HL-60 (cell line): ENCODE data around the gene DNAAF9.

Source experiments
- SPI1 ChIP-seq: IDR thresholded peaks from 2 replicates; pipeline ENCODE4 v1.6.1; 2012; ENCODE audit warnings: low read depth, mild to moderate bottlenecking, borderline replicate concordance
- TF ChIP-seq, protein P1 (sequence below): IDR thresholded peaks from one replicate; pipeline ENCODE4 v1.5.1; 2011; ENCODE audit warnings: low read length, control low read depth, inconsistent platforms; ENCODE audit not compliant: insufficient read depth

DNA sequence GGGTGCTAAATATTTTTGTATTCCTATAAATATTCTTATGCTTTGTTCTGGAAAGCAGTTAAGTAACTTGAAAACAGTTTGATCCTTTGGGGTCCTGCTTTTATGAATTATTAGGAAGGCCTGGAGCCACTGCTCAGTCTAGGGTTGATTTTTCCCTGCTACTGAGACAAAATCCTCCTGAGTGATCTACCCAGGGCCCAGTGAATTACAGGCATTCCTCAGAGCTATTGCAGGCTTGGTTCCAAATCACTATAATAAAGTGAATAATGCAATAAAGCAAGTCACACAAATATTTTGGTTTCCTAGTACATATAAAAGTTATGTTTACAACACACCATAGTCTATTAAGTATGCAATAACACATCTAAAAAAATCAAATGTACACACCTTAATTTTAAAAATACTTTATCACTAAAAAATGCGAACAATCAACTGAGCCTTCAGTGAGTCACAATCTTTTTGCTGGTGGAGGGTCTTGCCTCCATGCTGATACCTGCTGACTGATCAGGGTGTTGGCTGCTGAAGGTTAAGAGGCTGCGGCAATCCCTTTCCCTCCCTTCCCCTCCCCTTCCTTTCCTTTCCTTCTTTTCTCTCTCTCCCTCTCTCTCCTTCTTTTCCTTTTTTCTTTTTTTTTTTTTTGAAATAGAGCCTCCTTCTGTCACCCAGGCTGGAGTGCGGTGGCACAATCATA lies 43.0 kb downstream of the DNAAF9 start:
- TF ChIP-seq, protein P1, sequence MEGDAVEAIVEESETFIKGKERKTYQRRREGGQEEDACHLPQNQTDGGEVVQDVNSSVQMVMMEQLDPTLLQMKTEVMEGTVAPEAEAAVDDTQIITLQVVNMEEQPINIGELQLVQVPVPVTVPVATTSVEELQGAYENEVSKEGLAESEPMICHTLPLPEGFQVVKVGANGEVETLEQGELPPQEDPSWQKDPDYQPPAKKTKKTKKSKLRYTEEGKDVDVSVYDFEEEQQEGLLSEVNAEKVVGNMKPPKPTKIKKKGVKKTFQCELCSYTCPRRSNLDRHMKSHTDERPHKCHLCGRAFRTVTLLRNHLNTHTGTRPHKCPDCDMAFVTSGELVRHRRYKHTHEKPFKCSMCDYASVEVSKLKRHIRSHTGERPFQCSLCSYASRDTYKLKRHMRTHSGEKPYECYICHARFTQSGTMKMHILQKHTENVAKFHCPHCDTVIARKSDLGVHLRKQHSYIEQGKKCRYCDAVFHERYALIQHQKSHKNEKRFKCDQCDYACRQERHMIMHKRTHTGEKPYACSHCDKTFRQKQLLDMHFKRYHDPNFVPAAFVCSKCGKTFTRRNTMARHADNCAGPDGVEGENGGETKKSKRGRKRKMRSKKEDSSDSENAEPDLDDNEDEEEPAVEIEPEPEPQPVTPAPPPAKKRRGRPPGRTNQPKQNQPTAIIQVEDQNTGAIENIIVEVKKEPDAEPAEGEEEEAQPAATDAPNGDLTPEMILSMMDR: no peak
- TF ChIP-seq SPI1: no peak
